BLaER1 treated with 17β-estradiol and CSF1 and Interleukin-3, amounts not matched to agents 10 nM and 100 nM (cell line): ENCODE results near the gene IMMP2L.

ENCODE experiments used
- H3K27ac ChIP-seq, 11 experiments: shearing (Covaris generic); formaldehyde crosslinking; 2 replicates each; pipeline ENCODE4 v1.8.1; 2022
- H3K27me3 ChIP-seq, 11 experiments: shearing (Covaris generic); formaldehyde crosslinking; 2 replicates each; pipeline ENCODE4 v1.8.1; 2022
- H3K36me3 ChIP-seq, 11 experiments: shearing (Covaris generic); formaldehyde crosslinking; 2 replicates each; pipeline ENCODE4 v1.8.1; 2022
- H3K4me1 ChIP-seq, 10 experiments: shearing (Covaris generic); formaldehyde crosslinking; 2 replicates each; pipeline ENCODE4 v1.8.1; 2022
- H3K4me2 ChIP-seq, 11 experiments: shearing (Covaris generic); formaldehyde crosslinking; 2 replicates each; pipeline ENCODE4 v1.8.1; 2022
- H3K4me3 ChIP-seq, 10 experiments: shearing (Covaris generic); formaldehyde crosslinking; 2 replicates each; pipeline ENCODE4 v1.8.1; 2022
- H3K9ac ChIP-seq, 11 experiments: shearing (Covaris generic); formaldehyde crosslinking; 2 replicates each; pipeline ENCODE4 v1.8.1; 2022
- H3K9me3 ChIP-seq, 11 experiments: shearing (Covaris generic); formaldehyde crosslinking; replicated peaks in 1 of 11; 2 replicates each; pipeline ENCODE4 v1.8.1; 2022
- H4K20me1 ChIP-seq, 11 experiments: shearing (Covaris generic); formaldehyde crosslinking; 2 replicates each; pipeline ENCODE4 v1.8.1; 2022
- Cebpa-rat ChIP-seq, 11 experiments: shearing (Covaris generic); IDR thresholded peaks; 2 replicates each; pipeline ENCODE4 v1.8.1; 2022

Gene IMMP2L

GRCh38 chr7:110650328-110650727 is 912.0 kb downstream of the IMMP2L start:
- Histone ChIP-seq H3K4me1 (no peaks in the 10 kb centered on the region; a peak in 3 of 20 replicates), H3K4me2 (no peak overlapping the region), H3K36me3 (no peaks in the 10 kb centered on the region), H3K27me3 (no peaks in the 10 kb centered on the region), H3K27ac (no peak overlapping the region), H3K4me3 (no peak overlapping the region), H3K9me3 (no peaks in the 10 kb centered on the region), H3K9ac (no peak overlapping the region), H4K20me1 (no peaks in the 10 kb centered on the region)
- TF ChIP-seq Cebpa-rat (IDR thresholded peaks at IDR 0.05) = no peak

- no peaks in the 10 kb centered on the region for H3K27me3 ChIP-seq
These were observed 915.0 kb downstream of the IMMP2L start for GRCh38 chr7:110647266-110647665.

GRCh38 chr7:110646804-110647203 is 915.5 kb downstream of the IMMP2L start:
- no peak overlapping the region for H3K4me3 ChIP-seq
- no peak for TF ChIP-seq Cebpa-rat (IDR thresholded peaks at IDR 0.05)
- H3K27me3 ChIP-seq = no peaks in the 10 kb centered on the region
- no peaks in the 10 kb centered on the region for H3K9me3 ChIP-seq
- H3K4me1 ChIP-seq = no peaks in the 10 kb centered on the region; a peak in 3 of 20 replicates
- no peak overlapping the region for H3K27ac ChIP-seq
- no peaks in the 10 kb centered on the region for H3K36me3 ChIP-seq
- no peak overlapping the region for H3K9ac ChIP-seq
- no peak overlapping the region for H3K4me2 ChIP-seq
- H4K20me1 ChIP-seq = no peaks in the 10 kb centered on the region

More at GRCh38 chr7:110647266-110647665, 915.0 kb downstream of the IMMP2L start:
- H3K9ac ChIP-seq = no peak overlapping the region
- no peaks in the 10 kb centered on the region; a peak in 3 of 20 replicates for H3K4me1 ChIP-seq
- TF ChIP-seq Cebpa-rat (IDR thresholded peaks at IDR 0.05) = no peak
- no peaks in the 10 kb centered on the region for H3K9me3 ChIP-seq
- no peak overlapping the region for H3K27ac ChIP-seq
- no peak overlapping the region for H3K4me2 ChIP-seq
- H3K4me3 ChIP-seq = no peak overlapping the region
- H4K20me1 ChIP-seq = no peaks in the 10 kb centered on the region
- H3K36me3 ChIP-seq = no peaks in the 10 kb centered on the region

- H3K9me3 ChIP-seq = no peaks in the 10 kb centered on the region
- no peak overlapping the region for H3K9ac ChIP-seq
- H3K4me1 ChIP-seq = no peaks in the 10 kb centered on the region; a peak in 3 of 20 replicates
- H3K36me3 ChIP-seq = no peaks in the 10 kb centered on the region
- no peaks in the 10 kb centered on the region for H3K27me3 ChIP-seq
- H3K4me2 ChIP-seq = no peak overlapping the region
- H4K20me1 ChIP-seq = no peaks in the 10 kb centered on the region
- H3K27ac ChIP-seq = no peak overlapping the region
- H3K4me3 ChIP-seq = no peak overlapping the region
- no peak for TF ChIP-seq Cebpa-rat (IDR thresholded peaks at IDR 0.05)
These were observed 916.7 kb downstream of the IMMP2L start for GRCh38 chr7:110645616-110646015.

GRCh38 chr7:110645060-110645459 is 917.2 kb downstream of the IMMP2L start:
- no peak for TF ChIP-seq Cebpa-rat (IDR thresholded peaks at IDR 0.05)
- no peak overlapping the region for H3K4me2 ChIP-seq
- H3K9me3 ChIP-seq = no peaks in the 10 kb centered on the region

DNA sequence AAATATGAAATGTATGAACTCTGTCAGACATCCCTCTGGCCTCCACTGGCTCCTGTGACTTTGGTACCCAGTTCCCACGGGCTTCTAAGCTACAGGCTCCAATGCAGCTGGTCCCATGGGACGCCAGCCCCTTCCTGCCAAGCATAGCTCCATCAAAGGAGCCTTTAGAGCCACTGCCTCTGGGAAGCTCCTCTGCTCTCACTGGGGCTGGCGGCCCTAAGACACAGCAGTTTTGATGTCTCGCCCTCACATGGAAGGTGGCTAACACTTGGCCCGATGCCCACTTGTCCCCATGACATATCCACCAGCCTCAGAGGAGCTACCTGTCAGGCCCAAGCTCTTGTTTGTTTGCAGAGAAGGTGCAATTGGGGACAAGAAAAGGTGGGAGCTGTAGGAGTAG is 925.0 kb downstream of the IMMP2L start:
- Histone ChIP-seq H3K36me3 (no peaks in the 10 kb centered on the region), H3K9ac (no peak overlapping the region), H3K4me1 (no peaks in the 10 kb centered on the region; a peak in 1 of 20 replicates), H3K27ac (no peak overlapping the region), H3K9me3 (peaks cover 0 to 7% (median 0%) of the 10 kb centered on the region in 11 experiments; a peak in 2 of 22 replicates), H3K27me3 (no peaks in the 10 kb centered on the region), H3K4me2 (no peak overlapping the region), H4K20me1 (no peaks in the 10 kb centered on the region), H3K4me3 (no peak overlapping the region)
- no peak for TF ChIP-seq Cebpa-rat (IDR thresholded peaks at IDR 0.05)

More at GRCh38 chr7:110645060-110645459, 917.2 kb downstream of the IMMP2L start:
- Histone ChIP-seq H4K20me1 (no peaks in the 10 kb centered on the region), H3K4me3 (no peak overlapping the region), H3K27ac (no peak overlapping the region), H3K27me3 (no peaks in the 10 kb centered on the region), H3K36me3 (no peaks in the 10 kb centered on the region), H3K4me1 (no peaks in the 10 kb centered on the region; a peak in 3 of 20 replicates), H3K9ac (no peak overlapping the region)

- Histone ChIP-seq H3K36me3 (no peaks in the 10 kb centered on the region), H3K9ac (no peak overlapping the region), H3K4me2 (no peak overlapping the region), H4K20me1 (no peaks in the 10 kb centered on the region), H3K4me1 (no peaks in the 10 kb centered on the region; a peak in 1 of 20 replicates), H3K9me3 (peaks cover 0 to 7% (median 0%) of the 10 kb centered on the region in 11 experiments; a peak in 2 of 22 replicates), H3K27ac (no peak overlapping the region), H3K27me3 (no peaks in the 10 kb centered on the region), H3K4me3 (no peak overlapping the region)
- no peak for TF ChIP-seq Cebpa-rat (IDR thresholded peaks at IDR 0.05)
These were observed 929.0 kb downstream of the IMMP2L start for GRCh38 chr7:110633313-110633712.

GRCh38 chr7:110626414-110626813 is 935.9 kb downstream of the IMMP2L start:
- H3K9ac ChIP-seq = no peak overlapping the region
- no peaks in the 10 kb centered on the region for H3K27me3 ChIP-seq
- H3K4me2 ChIP-seq = no peak overlapping the region
- H3K4me1 ChIP-seq = no peaks in the 10 kb centered on the region
- TF ChIP-seq Cebpa-rat (IDR thresholded peaks at IDR 0.05) = no peak
- H3K9me3 ChIP-seq = no peaks in the 10 kb centered on the region
- no peak overlapping the region for H3K4me3 ChIP-seq
- no peak overlapping the region for H3K27ac ChIP-seq
- no peaks in the 10 kb centered on the region for H3K36me3 ChIP-seq
- H4K20me1 ChIP-seq = no peaks in the 10 kb centered on the region

DNA sequence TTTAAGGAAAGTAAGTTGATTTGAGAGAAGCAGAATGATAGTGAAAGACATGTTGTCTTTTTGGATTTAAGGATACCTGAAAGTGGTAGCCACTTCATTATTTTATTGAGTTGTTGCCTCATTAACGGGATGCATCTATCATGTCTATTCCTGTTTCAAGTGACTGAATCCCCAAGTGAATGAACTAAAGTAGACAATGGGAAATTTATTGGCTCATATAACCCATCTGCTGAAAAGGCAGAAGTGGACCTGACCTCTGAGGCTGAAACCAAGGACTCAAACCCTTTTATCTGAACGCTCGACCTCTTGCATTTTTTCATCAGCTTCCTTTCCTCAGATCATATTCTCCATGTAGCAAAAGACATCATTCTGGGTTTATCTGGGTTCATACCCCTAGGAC is 937.0 kb downstream of the IMMP2L start:
- TF ChIP-seq Cebpa-rat (IDR thresholded peaks at IDR 0.05) = no peak
- no peaks in the 10 kb centered on the region for H3K27me3 ChIP-seq
- H3K9me3 ChIP-seq = no peaks in the 10 kb centered on the region
- H4K20me1 ChIP-seq = no peaks in the 10 kb centered on the region
- H3K36me3 ChIP-seq = no peaks in the 10 kb centered on the region
- no peaks in the 10 kb centered on the region for H3K4me1 ChIP-seq
- H3K9ac ChIP-seq = no peak overlapping the region
- no peak overlapping the region for H3K4me3 ChIP-seq
- no peak overlapping the region for H3K4me2 ChIP-seq
- no peak overlapping the region for H3K27ac ChIP-seq

- Histone ChIP-seq H3K27ac (no peak overlapping the region), H3K4me1 (no peaks in the 10 kb centered on the region), H3K4me2 (no peak overlapping the region), H3K27me3 (no peaks in the 10 kb centered on the region), H3K9me3 (no peaks in the 10 kb centered on the region), H3K4me3 (no peak overlapping the region), H3K9ac (no peak overlapping the region), H3K36me3 (no peaks in the 10 kb centered on the region), H4K20me1 (no peaks in the 10 kb centered on the region)
- TF ChIP-seq Cebpa-rat (IDR thresholded peaks at IDR 0.05) = no peak
These were observed 938.9 kb downstream of the IMMP2L start for GRCh38 chr7:110623436-110623835.
